GM10847 (cell line): ENCODE results near the gene CDC42SE1.

ENCODE experiments used
- POLR2A ChIP-seq: IDR thresholded peaks from 2 replicates; pipeline ENCODE4 v1.6.1; 2011; ENCODE audit not compliant: insufficient read length; ENCODE audit errors: extremely low read depth

Gene CDC42SE1

DNA sequence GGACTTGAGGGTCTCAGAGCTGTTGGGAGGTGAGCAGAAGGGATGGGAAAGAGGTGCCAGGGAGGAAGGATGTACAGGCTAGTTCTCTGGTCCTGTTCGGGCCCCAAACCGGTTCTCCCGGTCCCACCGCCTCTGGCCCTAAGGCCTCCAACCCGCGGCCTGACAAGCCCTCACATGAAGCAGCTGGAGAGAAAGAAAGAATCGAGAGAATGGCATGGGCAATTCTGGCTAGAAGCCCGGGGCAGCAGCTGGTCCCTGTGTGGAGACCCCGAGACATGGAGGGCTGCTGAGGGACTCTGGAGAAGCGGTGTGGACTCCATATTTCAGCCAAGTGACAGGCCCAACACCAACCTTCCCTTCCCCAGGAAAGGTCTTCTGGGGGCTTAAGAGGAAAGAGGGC, 730 bp downstream of the CDC42SE1 start:
- TF ChIP-seq POLR2A: no peak

DNA sequence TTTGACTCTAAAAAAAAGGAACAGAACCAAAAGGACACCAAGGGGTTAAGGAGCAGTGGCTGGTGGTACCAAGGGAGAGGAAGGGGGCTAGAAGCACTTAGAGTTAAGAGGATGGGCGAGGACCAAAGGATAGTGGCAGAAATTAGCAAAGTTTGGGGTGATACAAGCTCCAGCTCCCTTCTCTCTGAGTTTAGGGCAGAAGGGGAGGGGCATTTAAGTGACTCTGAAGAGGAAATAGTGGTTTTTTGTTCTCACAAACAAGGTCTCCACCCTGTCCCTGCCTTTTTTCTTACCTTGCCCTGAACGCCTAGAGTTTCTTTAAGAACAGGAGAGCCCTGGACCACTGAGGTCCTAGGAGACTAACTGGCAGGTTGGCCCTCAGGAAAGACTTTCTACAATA, 3.3 kb downstream of the CDC42SE1 start:
- no peak for TF ChIP-seq POLR2A

DNA sequence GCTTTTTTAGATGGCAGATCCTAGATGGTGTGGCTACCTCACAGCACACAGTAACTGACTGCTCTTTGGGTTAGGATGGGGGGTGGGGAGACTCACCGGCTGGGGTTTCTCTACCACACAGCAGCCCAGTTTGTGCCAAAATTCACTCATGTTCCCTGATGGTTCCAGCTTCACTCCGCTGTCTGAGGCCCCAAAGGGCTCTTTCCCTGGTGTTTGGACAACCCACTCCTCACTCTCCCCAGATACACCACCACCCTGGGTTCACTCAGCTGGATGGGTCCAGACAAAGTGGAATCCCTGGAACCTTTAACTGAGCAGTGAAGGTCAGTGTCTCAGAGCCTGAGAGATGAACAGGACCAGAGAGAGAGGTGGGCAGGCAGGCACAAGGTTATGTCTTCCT, 3.8 kb downstream of the CDC42SE1 start:
- TF ChIP-seq POLR2A: no peak

DNA sequence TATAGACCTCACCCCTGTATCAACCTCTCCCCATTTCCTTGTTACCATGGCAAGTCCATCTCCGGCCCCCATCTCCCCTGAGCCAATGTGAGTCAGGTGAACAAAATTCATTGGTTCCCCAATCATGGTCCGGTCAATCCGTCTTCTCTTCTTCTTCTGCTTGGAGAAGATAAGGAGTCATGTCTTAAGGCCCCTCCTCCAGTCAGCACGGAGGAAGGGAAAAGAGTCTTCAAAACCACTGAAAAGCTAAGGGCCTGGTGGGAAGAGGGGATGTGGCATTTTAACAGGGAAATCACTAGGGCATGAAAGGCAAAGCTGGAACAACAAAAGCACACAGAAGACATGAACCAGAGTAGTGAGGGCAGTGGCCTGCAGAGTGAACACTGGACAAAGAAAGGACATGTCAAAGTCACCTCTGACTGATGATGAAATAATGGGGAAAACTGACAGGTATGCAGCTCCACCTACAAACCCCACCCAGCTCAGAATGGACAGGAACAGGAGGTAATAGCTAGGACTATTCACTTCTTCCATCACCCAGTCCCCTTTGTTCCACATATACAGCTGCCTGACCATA, 4.4 kb downstream of the CDC42SE1 start:
- no peak for TF ChIP-seq POLR2A

- TF ChIP-seq POLR2A: no peak
Measured at GRCh38 chr1:151051356-151052009, 7.9 kb downstream of the CDC42SE1 start.

GRCh38 chr1:151050051-151050688, 9.3 kb downstream of the CDC42SE1 start:
- no peak for TF ChIP-seq POLR2A

- no peak for TF ChIP-seq POLR2A
Measured at GRCh38 chr1:151049458-151049857, 10.0 kb downstream of the CDC42SE1 start.

GRCh38 chr1:151048645-151049032, 10.8 kb downstream of the CDC42SE1 start:
- no peak for TF ChIP-seq POLR2A

GRCh38 chr1:151047925-151048644, 11.3 kb downstream of the CDC42SE1 start:
- TF ChIP-seq POLR2A: no peak

GRCh38 chr1:151047591-151047924, 11.9 kb downstream of the CDC42SE1 start, which contains the start of gene C1orf56:
Gene C1orf56 (plus strand): TSS chr1:151047751. CDS start chr1:151047848, 97 bp downstream.
- peak; percentile 35 for TF ChIP-seq POLR2A

GRCh38 chr1:151043163-151043562, 16.3 kb downstream of the CDC42SE1 start:
- no peak for TF ChIP-seq POLR2A

- TF ChIP-seq POLR2A: no peak
Measured at GRCh38 chr1:151039521-151039920, 19.9 kb downstream of the CDC42SE1 start.

- no peak for TF ChIP-seq POLR2A
Measured at GRCh38 chr1:151037032-151037431, 22.4 kb downstream of the CDC42SE1 start.

GRCh38 chr1:151036356-151036755, 23.1 kb downstream of the CDC42SE1 start, which contains the start of gene BNIPL:
Gene BNIPL (plus strand): TSS chr1:151036586. CDS start chr1:151036726, 140 bp downstream.
- no peak for TF ChIP-seq POLR2A

DNA sequence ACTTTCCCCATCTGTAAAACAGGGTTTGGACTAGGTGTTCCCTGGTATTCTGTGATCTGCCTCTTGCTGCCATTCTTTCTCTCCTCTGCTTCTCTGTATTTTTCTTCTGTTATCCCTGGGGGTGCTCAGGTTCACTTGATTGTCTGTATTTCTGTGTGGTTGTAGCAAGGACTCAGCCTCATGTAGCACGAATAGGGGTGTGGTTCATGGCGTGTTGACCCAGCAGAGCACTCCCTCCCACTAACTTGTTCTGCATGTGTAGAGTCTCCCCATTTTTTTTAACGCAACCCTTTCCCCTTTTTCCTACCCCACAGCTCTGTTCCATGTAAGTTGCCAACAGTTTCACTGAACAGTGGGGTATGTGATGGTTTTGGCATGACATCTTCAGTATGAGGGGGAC, 24.3 kb downstream of the CDC42SE1 start:
- TF ChIP-seq POLR2A: no peak

DNA sequence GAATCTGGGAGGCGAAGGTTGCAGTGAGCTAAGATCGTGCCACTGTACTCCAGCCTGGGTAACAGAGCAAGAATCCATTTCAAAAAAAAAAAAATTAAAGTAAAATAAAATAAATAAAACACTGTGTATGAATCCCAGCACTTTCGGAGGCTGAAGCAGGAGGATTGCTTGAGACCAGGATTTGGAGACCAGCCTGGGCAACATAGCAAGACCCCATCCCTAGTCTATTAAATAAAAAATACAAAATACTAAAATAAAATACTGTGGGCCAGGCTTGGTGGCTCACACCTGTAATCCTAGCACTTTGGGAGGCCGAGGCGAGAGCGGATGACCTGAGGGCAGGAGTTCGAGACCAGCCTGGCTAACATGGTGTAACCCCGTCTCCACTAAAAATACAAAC, 27.3 kb downstream of the CDC42SE1 start:
- no peak for TF ChIP-seq POLR2A
